ENCODE results near the gene MLLT3. TPM values are rescaled to one million over a fixed set of nuclear protein-coding genes. Genes with fewer than 3 reads are reported as not detected.

MLLT3 gene
- total RNA-seq, 2 experiments from 2014 or later = 42.5 to 49.2 TPM

- Mint-ChIP-seq H3K4me1 (peaks cover 24% of the 10 kb centered on the region), H3K9me3 (ENCODE audit: low read depth) (no peaks in the 10 kb centered on the region), H3K36me3 (ENCODE audit: low read depth) (peaks cover 25% of the 10 kb centered on the region), H3K27ac (no peak overlapping the region), H3K27me3 (no peaks in the 10 kb centered on the region), H3K4me3 (no peak overlapping the region)
- intact Hi-C loops (cut with DNase I, micrococcal nuclease) = no loop called here
- ChIA-PET POLR2A (no interaction called here), CTCF (interaction anchor here (2.1 kb wide), 1 partner anchor 9 kb away, joined by 6 read pairs; no protein-coding TSS in a partner anchor)
- DNase-seq (no peak), ATAC-seq (no peak)
These were observed 208.1 kb downstream of the MLLT3 start for GRCh38 chr9:20414150-20414549.

- no peak overlapping the region for H3K4me3 Mint-ChIP-seq
- DNase-seq (no peak), ATAC-seq (no peak)
- H3K36me3 Mint-ChIP-seq (ENCODE audit: low read depth) = peaks cover 27% of the 10 kb centered on the region
- POLR2A ChIA-PET = interaction anchor here (0.9 kb wide), 1 partner anchor 77 kb away, joined by 3 read pairs; no protein-coding TSS in a partner anchor
- H3K27ac Mint-ChIP-seq = no peak overlapping the region
- H3K9me3 Mint-ChIP-seq (ENCODE audit: low read depth) = no peaks in the 10 kb centered on the region
- intact Hi-C loops (cut with DNase I, micrococcal nuclease) = no loop called here
- H3K4me1 Mint-ChIP-seq = peaks cover 30% of the 10 kb centered on the region
- CTCF ChIA-PET = interaction anchor here (0.7 to 1.0 kb wide), 3 partner anchors 14 to 23 kb away, joined by 3 to 4 read pairs (median 4); no protein-coding TSS in a partner anchor
- no peaks in the 10 kb centered on the region for H3K27me3 Mint-ChIP-seq
These were observed 212.8 kb downstream of the MLLT3 start for GRCh38 chr9:20409321-20410092.

- POLR2A ChIA-PET = interaction anchor here (0.6 to 0.7 kb wide), 2 partner anchors 578 to 1224 kb away, joined by 3 to 4 read pairs; no protein-coding TSS in a partner anchor
- intact Hi-C loops (cut with DNase I, micrococcal nuclease) = no loop called here
- Mint-ChIP-seq H3K4me3 (peak overlapping the region; percentile 34), H3K27me3 (no peaks in the 10 kb centered on the region), H3K4me1 (peaks cover 30% of the 10 kb centered on the region), H3K9me3 (ENCODE audit: low read depth) (no peaks in the 10 kb centered on the region), H3K27ac (no peak overlapping the region), H3K36me3 (ENCODE audit: low read depth) (peaks cover 22% of the 10 kb centered on the region)
- CTCF ChIA-PET = interaction anchor here (0.7 to 1.0 kb wide), 3 partner anchors 15 to 22 kb away, joined by 3 to 4 read pairs (median 4); no protein-coding TSS in a partner anchor
- no peak for DNase-seq
- ATAC-seq = no peak
These were observed 213.8 kb downstream of the MLLT3 start for GRCh38 chr9:20408513-20408912.

GRCh38 chr9:20407013-20407412, 215.3 kb downstream of the MLLT3 start:
- Mint-ChIP-seq H3K9me3 (ENCODE audit: low read depth) (no peaks in the 10 kb centered on the region), H3K27ac (no peak overlapping the region), H3K4me1 (peaks cover 35% of the 10 kb centered on the region), H3K4me3 (no peak overlapping the region), H3K27me3 (no peaks in the 10 kb centered on the region), H3K36me3 (ENCODE audit: low read depth) (peaks cover 15% of the 10 kb centered on the region)
- ChIA-PET POLR2A (no interaction called here), CTCF (interaction anchor here (1.0 kb wide), 1 partner anchor 10 kb away, joined by 3 read pairs; no protein-coding TSS in a partner anchor)
- intact Hi-C loops (cut with DNase I, micrococcal nuclease) = no loop called here
- ATAC-seq (no peak), DNase-seq (no peak)

- peaks cover 38% of the 10 kb centered on the region for H3K4me1 Mint-ChIP-seq
- H3K4me3 Mint-ChIP-seq = no peak overlapping the region
- ChIA-PET CTCF (no interaction called here), POLR2A (no interaction called here)
- no peak for ATAC-seq
- H3K36me3 Mint-ChIP-seq (ENCODE audit: low read depth) = peaks cover 13% of the 10 kb centered on the region
- no peaks in the 10 kb centered on the region for H3K27me3 Mint-ChIP-seq
- H3K9me3 Mint-ChIP-seq (ENCODE audit: low read depth) = no peaks in the 10 kb centered on the region
- intact Hi-C loops (cut with DNase I, micrococcal nuclease) = no loop called here
- no peak for DNase-seq
- H3K27ac Mint-ChIP-seq = no peak overlapping the region
These were observed 216.0 kb downstream of the MLLT3 start for GRCh38 chr9:20406344-20406743.

- peaks cover 35% of the 10 kb centered on the region for H3K4me1 Mint-ChIP-seq
- intact Hi-C loops (cut with DNase I, micrococcal nuclease) = no loop called here
- ChIA-PET CTCF (interaction anchor here (0.6 kb wide), 1 partner anchor 536 kb away, joined by 3 read pairs; no protein-coding TSS in a partner anchor), POLR2A (no interaction called here)
- DNase-seq = no peak
- ATAC-seq = no peak
- H3K27ac Mint-ChIP-seq = no peak overlapping the region
- no peak overlapping the region for H3K4me3 Mint-ChIP-seq
- H3K9me3 Mint-ChIP-seq (ENCODE audit: low read depth) = no peaks in the 10 kb centered on the region
- H3K36me3 Mint-ChIP-seq (ENCODE audit: low read depth) = peaks cover 12% of the 10 kb centered on the region
- H3K27me3 Mint-ChIP-seq = no peaks in the 10 kb centered on the region
These were observed 216.7 kb downstream of the MLLT3 start for GRCh38 chr9:20405616-20406015.

- Mint-ChIP-seq H3K27me3 (no peaks in the 10 kb centered on the region), H3K9me3 (ENCODE audit: low read depth) (no peaks in the 10 kb centered on the region), H3K4me1 (peaks cover 31% of the 10 kb centered on the region), H3K4me3 (no peak overlapping the region), H3K36me3 (ENCODE audit: low read depth) (peaks cover 9% of the 10 kb centered on the region), H3K27ac (no peak overlapping the region)
- intact Hi-C loops (cut with DNase I, micrococcal nuclease) = no loop called here
- CTCF ChIA-PET = no interaction called here
- ATAC-seq (no peak), DNase-seq (no peak)
- POLR2A ChIA-PET = no interaction called here
These were observed 217.2 kb downstream of the MLLT3 start for GRCh38 chr9:20405078-20405477.

- intact Hi-C loops (cut with DNase I, micrococcal nuclease) = no loop called here
- no peak for DNase-seq
- Mint-ChIP-seq H3K36me3 (ENCODE audit: low read depth) (peaks cover 9% of the 10 kb centered on the region), H3K27me3 (no peaks in the 10 kb centered on the region), H3K4me1 (peaks cover 32% of the 10 kb centered on the region), H3K9me3 (ENCODE audit: low read depth) (no peaks in the 10 kb centered on the region), H3K27ac (no peak overlapping the region), H3K4me3 (no peak overlapping the region)
- ChIA-PET CTCF (no interaction called here), POLR2A (no interaction called here)
- ATAC-seq = no peak
These were observed 218.0 kb downstream of the MLLT3 start for GRCh38 chr9:20404192-20404813.

- no peak for ATAC-seq
- POLR2A ChIA-PET = no interaction called here
These were observed 219.0 kb downstream of the MLLT3 start for GRCh38 chr9:20403346-20403745.

GRCh38 chr9:20402273-20402875, 219.9 kb downstream of the MLLT3 start:
- DNase-seq (no peak), ATAC-seq (peak; percentile 33)
- intact Hi-C loops (cut with DNase I, micrococcal nuclease) = loop anchor here in 1 of 2 experiments (2.0 kb wide), 1 partner anchor 20 kb away; no protein-coding TSS in a partner anchor
- Mint-ChIP-seq H3K4me3 (no peak overlapping the region), H3K27me3 (no peaks in the 10 kb centered on the region), H3K27ac (no peak overlapping the region), H3K4me1 (peaks cover 34% of the 10 kb centered on the region), H3K36me3 (ENCODE audit: low read depth) (peaks cover 9% of the 10 kb centered on the region), H3K9me3 (ENCODE audit: low read depth) (no peaks in the 10 kb centered on the region)
- ChIA-PET CTCF (no interaction called here), POLR2A (no interaction called here)

More at GRCh38 chr9:20403346-20403745, 219.0 kb downstream of the MLLT3 start:
- H3K9me3 Mint-ChIP-seq (ENCODE audit: low read depth) = no peaks in the 10 kb centered on the region
- no peaks in the 10 kb centered on the region for H3K27me3 Mint-ChIP-seq
- peaks cover 30% of the 10 kb centered on the region for H3K4me1 Mint-ChIP-seq
- no peak overlapping the region for H3K27ac Mint-ChIP-seq
- no peak overlapping the region for H3K4me3 Mint-ChIP-seq
- no peak for DNase-seq
- intact Hi-C loops (cut with DNase I, micrococcal nuclease) = loop anchor here in 1 of 2 experiments (2.0 kb wide), 1 partner anchor 19 kb away; no protein-coding TSS in a partner anchor
- CTCF ChIA-PET = no interaction called here
- peaks cover 9% of the 10 kb centered on the region for H3K36me3 Mint-ChIP-seq (ENCODE audit: low read depth)

GRCh38 chr9:20398536-20399338, 223.6 kb downstream of the MLLT3 start:
- no peak overlapping the region for H3K4me3 Mint-ChIP-seq
- ChIA-PET CTCF (interaction anchor here (0.6 to 1.3 kb wide), 3 partner anchors 41 to 1003 kb away, joined by 3 to 5 read pairs (median 3); no protein-coding TSS in a partner anchor), POLR2A (interaction anchor here (0.7 kb wide), 1 partner anchor 19 kb away, joined by 3 read pairs; no protein-coding TSS in a partner anchor)
- H3K36me3 Mint-ChIP-seq (ENCODE audit: low read depth) = peaks cover 10% of the 10 kb centered on the region
- no peak overlapping the region for H3K27ac Mint-ChIP-seq
- intact Hi-C loops (cut with DNase I, micrococcal nuclease) = no loop called here
- no peaks in the 10 kb centered on the region for H3K9me3 Mint-ChIP-seq (ENCODE audit: low read depth)
- DNase-seq = no peak
- no peaks in the 10 kb centered on the region for H3K27me3 Mint-ChIP-seq
- no peak for ATAC-seq
- peaks cover 54% of the 10 kb centered on the region for H3K4me1 Mint-ChIP-seq

Data from activated CD4-positive, alpha-beta T cell treated with anti-CD3 and anti-CD28 coated beads for 36 hours (primary cell).